Measurements from ENCODE around the gene SPRYD3. TPM values are rescaled to one million over a fixed set of nuclear protein-coding genes. Genes with fewer than 3 reads are reported as not detected.

The SPRYD3 gene
- total RNA-seq, 1 donor from 2014 or later: 37.1 TPM

DNA sequence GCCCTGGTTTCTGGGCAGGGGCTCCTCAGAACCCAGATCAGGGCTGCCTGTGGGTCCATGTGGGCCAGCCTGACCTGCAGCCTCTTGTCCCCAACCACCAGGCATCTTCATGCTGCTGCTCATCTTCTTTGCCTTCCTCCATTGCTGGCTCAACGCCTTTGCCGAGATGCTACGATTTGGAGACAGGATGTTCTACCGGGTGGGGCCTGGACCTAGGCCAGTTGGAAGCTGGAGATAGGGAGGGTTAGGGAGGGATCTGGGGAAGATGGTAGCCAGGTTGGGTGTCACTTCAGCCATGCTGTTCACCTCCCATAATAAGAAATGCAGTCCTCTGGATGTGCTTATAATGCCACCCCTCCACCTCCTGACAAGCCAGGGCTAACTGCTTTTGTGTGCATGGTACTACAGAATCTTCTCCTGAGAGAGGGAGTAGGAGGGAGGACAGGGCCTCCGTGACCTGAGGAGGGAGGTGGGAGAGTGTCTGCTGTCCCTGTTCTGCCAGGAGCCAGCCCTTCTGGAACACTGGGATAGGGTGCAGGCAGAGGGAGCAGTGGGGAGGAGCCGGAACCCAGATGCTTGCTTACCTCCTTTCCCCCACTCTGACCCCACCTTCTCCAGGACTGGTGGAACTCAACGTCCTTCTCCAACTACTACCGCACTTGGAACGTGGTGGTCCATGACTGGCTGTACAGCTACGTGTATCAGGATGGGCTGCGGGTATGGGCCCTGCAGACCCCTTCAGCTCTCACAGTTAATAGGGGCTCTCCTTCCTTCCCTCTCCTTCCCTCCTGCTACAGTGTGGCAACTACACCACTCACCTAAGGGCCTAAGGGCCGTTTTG, 41.7 kb upstream of the SPRYD3 start:
- Mint-ChIP-seq H3K4me1 (ENCODE audit: low read depth) (peaks cover 16% of the 10 kb centered on the region), H3K9me3 (ENCODE audit: low read depth) (no peaks in the 10 kb centered on the region), H3K36me3 (ENCODE audit: low read depth) (no peaks in the 10 kb centered on the region), H3K27ac (ENCODE audit: unreplicated experiment) (no peak overlapping the region), H3K27me3 (ENCODE audit: low read depth) (no peaks in the 10 kb centered on the region), H3K4me3 (ENCODE audit: unreplicated experiment) (no peak overlapping the region)
- no peak for DNase-seq (ENCODE audit: low spot score)
- TF ChIP-seq, protein P1, sequence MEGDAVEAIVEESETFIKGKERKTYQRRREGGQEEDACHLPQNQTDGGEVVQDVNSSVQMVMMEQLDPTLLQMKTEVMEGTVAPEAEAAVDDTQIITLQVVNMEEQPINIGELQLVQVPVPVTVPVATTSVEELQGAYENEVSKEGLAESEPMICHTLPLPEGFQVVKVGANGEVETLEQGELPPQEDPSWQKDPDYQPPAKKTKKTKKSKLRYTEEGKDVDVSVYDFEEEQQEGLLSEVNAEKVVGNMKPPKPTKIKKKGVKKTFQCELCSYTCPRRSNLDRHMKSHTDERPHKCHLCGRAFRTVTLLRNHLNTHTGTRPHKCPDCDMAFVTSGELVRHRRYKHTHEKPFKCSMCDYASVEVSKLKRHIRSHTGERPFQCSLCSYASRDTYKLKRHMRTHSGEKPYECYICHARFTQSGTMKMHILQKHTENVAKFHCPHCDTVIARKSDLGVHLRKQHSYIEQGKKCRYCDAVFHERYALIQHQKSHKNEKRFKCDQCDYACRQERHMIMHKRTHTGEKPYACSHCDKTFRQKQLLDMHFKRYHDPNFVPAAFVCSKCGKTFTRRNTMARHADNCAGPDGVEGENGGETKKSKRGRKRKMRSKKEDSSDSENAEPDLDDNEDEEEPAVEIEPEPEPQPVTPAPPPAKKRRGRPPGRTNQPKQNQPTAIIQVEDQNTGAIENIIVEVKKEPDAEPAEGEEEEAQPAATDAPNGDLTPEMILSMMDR (IDR thresholded peaks at IDR 0.05): no peak

DNA sequence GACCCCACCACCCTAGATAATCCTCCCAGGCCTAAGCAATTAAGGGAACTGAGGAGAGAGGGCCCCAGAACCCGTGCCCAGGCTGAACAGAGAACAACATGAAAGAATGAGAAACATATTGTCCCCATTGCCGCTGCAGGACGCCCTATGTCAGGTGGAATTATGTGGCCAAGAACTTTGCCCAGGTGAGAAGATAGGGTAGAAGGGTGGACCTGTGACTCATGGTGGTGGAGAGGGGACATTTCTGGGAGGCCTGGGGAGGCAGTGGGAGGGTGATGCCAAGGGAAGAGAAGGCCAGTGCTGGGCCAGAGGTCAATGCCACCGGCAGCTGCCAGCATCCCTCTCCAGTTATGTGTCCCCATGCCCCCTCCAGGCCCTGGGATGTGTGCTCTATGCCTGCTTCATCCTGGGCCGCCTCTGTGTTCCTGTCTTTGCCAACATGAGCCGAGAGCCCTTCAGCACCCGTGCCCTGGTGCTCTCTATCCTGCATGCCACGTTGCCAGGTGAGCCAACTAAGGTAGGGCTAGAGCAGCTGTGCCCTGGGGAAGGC, 39.6 kb upstream of the SPRYD3 start:
- no peak for DNase-seq (ENCODE audit: low spot score)
- no peak overlapping the region for H3K27ac Mint-ChIP-seq (ENCODE audit: unreplicated experiment)
- H3K36me3 Mint-ChIP-seq (ENCODE audit: low read depth): no peaks in the 10 kb centered on the region
- no peak overlapping the region for H3K4me3 Mint-ChIP-seq (ENCODE audit: unreplicated experiment)
- no peaks in the 10 kb centered on the region for H3K27me3 Mint-ChIP-seq (ENCODE audit: low read depth)
- TF ChIP-seq, protein P1 (IDR thresholded peaks at IDR 0.05): no peak
- H3K4me1 Mint-ChIP-seq (ENCODE audit: low read depth): peaks cover 18% of the 10 kb centered on the region
- H3K9me3 Mint-ChIP-seq (ENCODE audit: low read depth): no peaks in the 10 kb centered on the region

DNA sequence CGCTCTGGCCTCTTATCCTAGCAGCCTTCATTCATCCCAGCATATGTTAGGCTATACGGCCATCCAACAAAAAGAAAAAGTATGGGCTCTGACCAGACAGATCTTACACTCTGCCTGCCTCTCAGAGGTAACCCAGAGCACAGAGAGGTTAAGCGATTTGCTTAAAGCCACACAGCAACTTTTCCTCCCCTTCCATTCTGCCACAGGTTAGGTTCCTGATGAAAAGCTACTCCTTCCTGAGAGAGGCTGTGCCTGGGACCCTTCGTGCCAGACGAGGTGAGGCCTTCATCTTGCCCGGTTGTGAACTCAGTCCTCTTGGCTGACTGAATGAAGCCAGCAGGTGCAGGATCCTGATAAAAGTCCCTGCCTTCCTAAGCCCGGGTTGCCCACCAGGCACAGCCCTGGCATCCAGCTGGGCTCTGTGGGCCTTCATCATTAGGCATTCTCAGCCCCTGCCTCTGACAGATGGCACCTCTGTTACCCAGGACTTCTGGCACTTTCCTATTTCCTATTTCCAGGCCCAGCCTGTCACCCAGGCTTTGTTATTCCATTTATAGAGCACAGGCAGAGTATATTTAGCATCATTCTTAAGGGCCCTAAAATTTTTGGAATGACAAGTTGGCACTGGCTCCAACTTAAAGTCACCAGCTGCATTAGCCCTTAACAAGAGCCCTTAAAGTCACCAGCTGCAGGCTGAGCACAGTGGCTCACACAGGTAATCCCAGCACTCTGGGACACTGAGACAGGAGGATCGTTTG, 36.9 kb upstream of the SPRYD3 start:
- Mint-ChIP-seq H3K4me3 (ENCODE audit: unreplicated experiment) (no peak overlapping the region), H3K27ac (ENCODE audit: unreplicated experiment) (peak overlapping the region; percentile 54), H3K9me3 (ENCODE audit: low read depth) (no peaks in the 10 kb centered on the region), H3K27me3 (ENCODE audit: low read depth) (no peaks in the 10 kb centered on the region), H3K4me1 (ENCODE audit: low read depth) (peaks cover 13% of the 10 kb centered on the region), H3K36me3 (ENCODE audit: low read depth) (no peaks in the 10 kb centered on the region)
- DNase-seq (ENCODE audit: low spot score): no peak
- TF ChIP-seq, protein P1 (IDR thresholded peaks at IDR 0.05): no peak

DNA sequence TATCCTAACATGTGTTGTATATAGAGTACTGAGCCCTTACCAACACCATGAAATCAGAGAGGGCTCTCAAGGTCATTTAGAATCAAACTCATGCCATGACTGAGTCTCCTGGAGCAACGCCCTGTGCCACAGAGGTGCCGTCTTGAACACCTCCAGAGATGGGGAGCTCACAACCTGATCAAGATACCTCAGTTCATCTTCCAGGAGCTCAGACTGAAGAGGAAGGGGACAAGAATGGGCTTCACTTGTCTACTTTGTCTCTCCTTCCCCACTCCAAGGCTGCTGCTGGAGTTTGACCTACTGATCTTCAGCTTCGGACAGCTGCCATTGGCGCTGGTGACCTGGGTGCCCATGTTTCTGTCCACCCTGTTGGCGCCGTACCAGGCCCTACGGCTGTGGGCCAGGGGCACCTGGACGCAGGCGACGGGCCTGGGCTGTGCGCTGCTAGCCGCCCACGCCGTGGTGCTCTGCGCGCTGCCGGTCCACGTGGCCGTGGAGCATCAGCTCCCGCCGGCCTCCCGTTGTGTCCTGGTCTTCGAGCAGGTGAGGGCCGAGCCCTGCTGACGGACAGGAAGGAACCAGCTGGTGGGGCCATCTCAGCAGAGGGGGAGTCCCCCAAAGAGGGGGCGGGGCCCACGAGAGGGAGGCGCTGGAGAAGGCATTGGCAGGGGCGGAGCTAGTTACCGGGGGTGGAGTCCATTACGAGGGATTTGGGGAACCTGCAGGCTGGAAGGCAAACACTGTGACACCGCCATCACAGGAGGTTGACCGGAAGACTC, 36.1 kb upstream of the SPRYD3 start:
- Mint-ChIP-seq H3K9me3 (ENCODE audit: low read depth) (no peaks in the 10 kb centered on the region), H3K36me3 (ENCODE audit: low read depth) (no peaks in the 10 kb centered on the region), H3K4me1 (ENCODE audit: low read depth) (peaks cover 13% of the 10 kb centered on the region), H3K4me3 (ENCODE audit: unreplicated experiment) (no peak overlapping the region), H3K27ac (ENCODE audit: unreplicated experiment) (no peak overlapping the region), H3K27me3 (ENCODE audit: low read depth) (no peaks in the 10 kb centered on the region)
- TF ChIP-seq, protein P1 (IDR thresholded peaks at IDR 0.05): no peak
- no peak for DNase-seq (ENCODE audit: low spot score)

DNA sequence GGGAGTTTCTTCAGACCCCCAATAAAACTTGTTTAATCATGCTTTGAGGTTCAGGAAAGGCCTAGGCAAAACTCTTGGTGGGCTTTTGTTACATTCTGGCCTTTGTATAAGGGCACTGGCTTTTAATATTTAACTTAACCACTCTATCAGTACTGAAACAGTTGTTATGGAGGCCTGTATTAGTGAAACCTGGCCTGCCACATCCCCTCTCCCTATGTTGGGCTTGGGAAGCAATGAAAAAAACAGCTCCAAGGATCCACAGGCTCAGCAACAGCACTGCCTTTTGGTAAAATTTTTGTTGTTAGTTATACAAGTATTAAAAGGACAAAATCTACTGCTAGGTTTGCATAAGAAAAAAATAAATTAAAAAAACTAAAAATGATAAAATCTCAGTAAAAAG, 34.8 kb upstream of the SPRYD3 start:
- no peaks in the 10 kb centered on the region for H3K27me3 Mint-ChIP-seq (ENCODE audit: low read depth)
- H3K9me3 Mint-ChIP-seq (ENCODE audit: low read depth): no peaks in the 10 kb centered on the region
- H3K4me3 Mint-ChIP-seq (ENCODE audit: unreplicated experiment): no peak overlapping the region
- no peak for DNase-seq (ENCODE audit: low spot score)
- H3K27ac Mint-ChIP-seq (ENCODE audit: unreplicated experiment): no peak overlapping the region
- peaks cover 13% of the 10 kb centered on the region for H3K4me1 Mint-ChIP-seq (ENCODE audit: low read depth)
- TF ChIP-seq, protein P1 (IDR thresholded peaks at IDR 0.05): no peak
- no peaks in the 10 kb centered on the region for H3K36me3 Mint-ChIP-seq (ENCODE audit: low read depth)

Data from chondrocyte (in vitro differentiated cells).